Measurements from ENCODE around the gene ILK.

GRCh38 chr11:6588018-6588417 lies 15.6 kb upstream of the ILK start:
- TF ChIP-seq POLR2A (IDR thresholded peaks at IDR 0.05), result no peak
- TF ChIP-seq CTCF (IDR thresholded peaks at IDR 0.05), result no peak

Data from testis (tissue), 2 donors.